A673 (cell line): ENCODE results near the gene IRF2BP2. TPM values are rescaled to one million over a fixed set of nuclear protein-coding genes. Genes with fewer than 3 reads are reported as not detected.

Experiments used
- BruUV-seq: library from RNA; stranded (reverse); fragments of 400-500 nt; replicated peaks from 2 replicates; lab custom pipeline; 2021; lab: Mats Ljungman, UMichigan
- CTCF ChIA-PET: fragments of 300-600 bp; sonication (Branson Sonifier 250); formaldehyde crosslinking; loops from one replicate; lab custom pipeline; 2022; ENCODE audit warnings: antibody characterized with exemption; lab: Charles Lee
- POLR2A ChIA-PET: fragments of 300-600 bp; sonication (Branson Sonifier 250); formaldehyde crosslinking; loops from one replicate; lab custom pipeline; 2022; ENCODE audit warnings: antibody characterized with exemption; ENCODE audit not compliant: low non-redundant PET; lab: Charles Lee
- DNase-seq: peaks from one replicate; pipeline ENCODE4 v3.0.0-alpha.2; 2015; ENCODE audit warnings: low spot score
- H3K27ac ChIP-seq: fragments of 200-600 bp; sonication (generic); 2 replicates; pipeline ENCODE4 v1.5.1; 2016; ENCODE audit warnings: mixed run types, low read depth, mild to moderate bottlenecking, mixed read lengths, antibody characterized with exemption, low read length; ENCODE audit not compliant: poor library complexity, severe bottlenecking
- H3K27me3 ChIP-seq: fragments of 200-600 bp; sonication (generic); replicated peaks from 2 replicates; pipeline ENCODE4 v1.6.1; 2017; ENCODE audit warnings: mixed run types, low read depth, mild to moderate bottlenecking, mixed read lengths, antibody characterized with exemption, low read length; ENCODE audit not compliant: insufficient read depth, poor library complexity
- H3K36me3 ChIP-seq: fragments of 200-600 bp; sonication (generic); 2 replicates; pipeline ENCODE4 v1.6.1; 2016; ENCODE audit warnings: mixed run types, mild to moderate bottlenecking, mixed read lengths, antibody characterized with exemption, low read length; ENCODE audit not compliant: insufficient read depth, poor library complexity, severe bottlenecking
- H3K4me1 ChIP-seq: fragments of 200-600 bp; sonication (generic); 2 replicates; pipeline ENCODE4 v1.6.1; 2017; ENCODE audit warnings: mixed run types, mild to moderate bottlenecking, mixed read lengths, antibody characterized with exemption, low read length; ENCODE audit not compliant: insufficient read depth, poor library complexity, severe bottlenecking
- H3K4me3 ChIP-seq: fragments of 200-600 bp; sonication (generic); 2 replicates; pipeline ENCODE4 v1.5.1; 2016; ENCODE audit warnings: low read depth, mixed run types, mild to moderate bottlenecking, mixed read lengths, low read length; ENCODE audit not compliant: poor library complexity, severe bottlenecking
- H3K9me3 ChIP-seq: fragments of 200-600 bp; sonication (generic); 2 replicates; pipeline ENCODE4 v1.6.1; 2016; ENCODE audit warnings: mixed run types, low read depth, mild to moderate bottlenecking, mixed read lengths, antibody characterized with exemption, low read length; ENCODE audit not compliant: poor library complexity, severe bottlenecking
- CTCF ChIP-seq: fragments of 300-800, 200-600 bp; sonication (generic); conservative IDR thresholded peaks from 2 replicates; pipeline ENCODE4 v1.5.1; 2017; ENCODE audit warnings: low read depth, mild to moderate bottlenecking, antibody characterized with exemption, low read length, moderate library complexity, mixed read lengths
- EZH2 ChIP-seq: fragments of 200-600 bp; sonication (generic); IDR thresholded peaks from 2 replicates; pipeline ENCODE4 v1.6.1; 2017; ENCODE audit warnings: borderline replicate concordance, low read depth, mild to moderate bottlenecking, mixed read lengths, antibody characterized with exemption, low read length; ENCODE audit not compliant: poor library complexity, severe bottlenecking
- intact Hi-C: fragments of 100-400 bp; cut with micrococcal nuclease; formaldehyde crosslinking; loops from one replicate; pipeline ENCODE4 v1.10.0; 2022; ENCODE audit not compliant: unreplicated experiment
- total RNA-seq: library from RNA; stranded (reverse); gene quantifications from 2 replicates; pipeline ENCODE4 v1.2.3, GENCODE V29; 2021

Gene IRF2BP2
- total RNA-seq, 1 experiment from 2014 or later, result 43.8 TPM

- Histone ChIP-seq H3K4me3 (no peak overlapping the region), H3K27me3 (no peaks in the 10 kb centered on the region), H3K9me3 (no peaks in the 10 kb centered on the region), H3K4me1 (peaks cover 15% of the 10 kb centered on the region), H3K27ac (no peak overlapping the region), H3K36me3 (no peaks in the 10 kb centered on the region)
- ChIA-PET POLR2A (no interaction called here), CTCF (no interaction called here)
- BruUV-seq, result no TSS peak
- intact Hi-C loops, result no loop called here
- no peak for DNase-seq
- no peak for TF ChIP-seq EZH2
- no peak for TF ChIP-seq CTCF
Observed at GRCh38 chr1:234581063-234581714, 28.8 kb downstream of the IRF2BP2 start.

- no peak for TF ChIP-seq CTCF
- no peak for TF ChIP-seq EZH2
- H3K4me1 ChIP-seq, result peaks cover 5% of the 10 kb centered on the region
- intact Hi-C loops, result no loop called here
- ChIA-PET POLR2A (no interaction called here), CTCF (no interaction called here)
- no TSS peak for BruUV-seq
- DNase-seq, result no peak
- no peak overlapping the region for H3K4me3 ChIP-seq
- no peak overlapping the region for H3K27ac ChIP-seq
- H3K9me3 ChIP-seq, result no peaks in the 10 kb centered on the region
- no peaks in the 10 kb centered on the region for H3K36me3 ChIP-seq
- H3K27me3 ChIP-seq, result no peaks in the 10 kb centered on the region
Observed at GRCh38 chr1:234579967-234580366, 30.0 kb downstream of the IRF2BP2 start.

GRCh38 chr1:234578735-234579134, 31.2 kb downstream of the IRF2BP2 start:
- Histone ChIP-seq H3K27me3 (no peaks in the 10 kb centered on the region), H3K4me3 (no peak overlapping the region), H3K36me3 (no peaks in the 10 kb centered on the region), H3K27ac (no peak overlapping the region), H3K9me3 (no peaks in the 10 kb centered on the region), H3K4me1 (no peaks in the 10 kb centered on the region)
- DNase-seq, result no peak
- CTCF ChIA-PET, result no interaction called here
- POLR2A ChIA-PET, result no interaction called here
- intact Hi-C loops, result no loop called here
- no TSS peak for BruUV-seq
- no peak for TF ChIP-seq CTCF
- TF ChIP-seq EZH2, result no peak
